ENCODE data around the gene LENG9. TPM values are rescaled to one million over a fixed set of nuclear protein-coding genes. Genes with fewer than 3 reads are reported as not detected.

LENG9 gene
- total and polyA plus RNA-seq, 2 of the 13 experiments (the other 11 are each of a cell fraction or from before 2014, with no cell fraction given), result 0.75 to 2.9 TPM

GRCh38 chr19:54420383-54421168 is 43.0 kb downstream of the LENG9 start (continued):
- TF ChIP-seq ZNF678 (CRISPR knock-in tag; IDR thresholded peaks at IDR 0.05), result no peak
- TF ChIP-seq HNF4A (CRISPR knock-in tag; IDR thresholded peaks at IDR 0.05), result peak; percentile 57
- peak; percentile 41; the same call in 1 of the 2 replicates for TF ChIP-seq RFX3 (CRISPR knock-in tag; IDR thresholded peaks at IDR 0.05)
- TF ChIP-seq NR2C2 (CRISPR knock-in tag; IDR thresholded peaks at IDR 0.05; ENCODE audit: borderline replicate concordance), result 0 out of 2 replicates have a peak, but pooled peaks have one; percentile 42
- no peak for TF ChIP-seq IRF1 (CRISPR knock-in tag; IDR thresholded peaks at IDR 0.05; ENCODE audit: low read depth)
- TF ChIP-seq ATF1 (CRISPR knock-in tag; IDR thresholded peaks at IDR 0.05), result no peak
- no peak for TF ChIP-seq HNRNPH1 (optimal IDR thresholded peaks at IDR 0.05; ENCODE audit: low read depth, low read length)
- TF ChIP-seq HMG20A (CRISPR knock-in tag; IDR thresholded peaks at IDR 0.05; ENCODE audit: borderline replicate concordance), result peak; percentile 60
- 0 out of 2 replicates have a peak, but pooled peaks have one; percentile 17 for TF ChIP-seq FOSL2 (CRISPR knock-in tag; IDR thresholded peaks at IDR 0.05)
- peak; percentile 21; the same call in 1 of the 2 replicates for TF ChIP-seq YEATS2 (CRISPR knock-in tag; IDR thresholded peaks at IDR 0.05; ENCODE audit: borderline replicate concordance)
- no peak for TF ChIP-seq FOXO4 (CRISPR knock-in tag; conservative IDR thresholded peaks at IDR 0.05)
- no peak for TF ChIP-seq ZNF234 (CRISPR knock-in tag; conservative IDR thresholded peaks at IDR 0.05)
- TF ChIP-seq POGZ (CRISPR knock-in tag; IDR thresholded peaks at IDR 0.05), result peak; percentile 51
- TF ChIP-seq POLR2G (IDR thresholded peaks at IDR 0.05; ENCODE audit: low read depth, low read length), result peak; percentile 60
- TF ChIP-seq, protein P1, sequence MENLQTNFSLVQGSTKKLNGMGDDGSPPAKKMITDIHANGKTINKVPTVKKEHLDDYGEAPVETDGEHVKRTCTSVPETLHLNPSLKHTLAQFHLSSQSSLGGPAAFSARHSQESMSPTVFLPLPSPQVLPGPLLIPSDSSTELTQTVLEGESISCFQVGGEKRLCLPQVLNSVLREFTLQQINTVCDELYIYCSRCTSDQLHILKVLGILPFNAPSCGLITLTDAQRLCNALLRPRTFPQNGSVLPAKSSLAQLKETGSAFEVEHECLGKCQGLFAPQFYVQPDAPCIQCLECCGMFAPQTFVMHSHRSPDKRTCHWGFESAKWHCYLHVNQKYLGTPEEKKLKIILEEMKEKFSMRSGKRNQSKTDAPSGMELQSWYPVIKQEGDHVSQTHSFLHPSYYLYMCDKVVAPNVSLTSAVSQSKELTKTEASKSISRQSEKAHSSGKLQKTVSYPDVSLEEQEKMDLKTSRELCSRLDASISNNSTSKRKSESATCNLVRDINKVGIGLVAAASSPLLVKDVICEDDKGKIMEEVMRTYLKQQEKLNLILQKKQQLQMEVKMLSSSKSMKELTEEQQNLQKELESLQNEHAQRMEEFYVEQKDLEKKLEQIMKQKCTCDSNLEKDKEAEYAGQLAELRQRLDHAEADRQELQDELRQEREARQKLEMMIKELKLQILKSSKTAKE (CRISPR knock-in tag; IDR thresholded peaks at IDR 0.05; ENCODE audit: borderline replicate concordance), result no peak; the same call in 1 of the 2 replicates
- TF ChIP-seq, protein P2, sequence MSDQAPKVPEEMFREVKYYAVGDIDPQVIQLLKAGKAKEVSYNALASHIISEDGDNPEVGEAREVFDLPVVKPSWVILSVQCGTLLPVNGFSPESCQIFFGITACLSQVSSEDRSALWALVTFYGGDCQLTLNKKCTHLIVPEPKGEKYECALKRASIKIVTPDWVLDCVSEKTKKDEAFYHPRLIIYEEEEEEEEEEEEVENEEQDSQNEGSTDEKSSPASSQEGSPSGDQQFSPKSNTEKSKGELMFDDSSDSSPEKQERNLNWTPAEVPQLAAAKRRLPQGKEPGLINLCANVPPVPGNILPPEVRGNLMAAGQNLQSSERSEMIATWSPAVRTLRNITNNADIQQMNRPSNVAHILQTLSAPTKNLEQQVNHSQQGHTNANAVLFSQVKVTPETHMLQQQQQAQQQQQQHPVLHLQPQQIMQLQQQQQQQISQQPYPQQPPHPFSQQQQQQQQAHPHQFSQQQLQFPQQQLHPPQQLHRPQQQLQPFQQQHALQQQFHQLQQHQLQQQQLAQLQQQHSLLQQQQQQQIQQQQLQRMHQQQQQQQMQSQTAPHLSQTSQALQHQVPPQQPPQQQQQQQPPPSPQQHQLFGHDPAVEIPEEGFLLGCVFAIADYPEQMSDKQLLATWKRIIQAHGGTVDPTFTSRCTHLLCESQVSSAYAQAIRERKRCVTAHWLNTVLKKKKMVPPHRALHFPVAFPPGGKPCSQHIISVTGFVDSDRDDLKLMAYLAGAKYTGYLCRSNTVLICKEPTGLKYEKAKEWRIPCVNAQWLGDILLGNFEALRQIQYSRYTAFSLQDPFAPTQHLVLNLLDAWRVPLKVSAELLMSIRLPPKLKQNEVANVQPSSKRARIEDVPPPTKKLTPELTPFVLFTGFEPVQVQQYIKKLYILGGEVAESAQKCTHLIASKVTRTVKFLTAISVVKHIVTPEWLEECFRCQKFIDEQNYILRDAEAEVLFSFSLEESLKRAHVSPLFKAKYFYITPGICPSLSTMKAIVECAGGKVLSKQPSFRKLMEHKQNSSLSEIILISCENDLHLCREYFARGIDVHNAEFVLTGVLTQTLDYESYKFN (CRISPR knock-in tag; conservative IDR thresholded peaks at IDR 0.05), result peak; percentile 83
- TF ChIP-seq ZMAT3 (CRISPR knock-in tag; conservative IDR thresholded peaks at IDR 0.05), result no peak
- TF ChIP-seq ARNTL (CRISPR knock-in tag; IDR thresholded peaks at IDR 0.05), result 0 out of 2 replicates have a peak, but pooled peaks have one; percentile 41
- TF ChIP-seq ZBTB1 (CRISPR knock-in tag; IDR thresholded peaks at IDR 0.05; ENCODE audit: borderline replicate concordance), result no peak

All from HepG2 (cell line).